ENCODE results near the gene EML4.

EML4 gene

DNA sequence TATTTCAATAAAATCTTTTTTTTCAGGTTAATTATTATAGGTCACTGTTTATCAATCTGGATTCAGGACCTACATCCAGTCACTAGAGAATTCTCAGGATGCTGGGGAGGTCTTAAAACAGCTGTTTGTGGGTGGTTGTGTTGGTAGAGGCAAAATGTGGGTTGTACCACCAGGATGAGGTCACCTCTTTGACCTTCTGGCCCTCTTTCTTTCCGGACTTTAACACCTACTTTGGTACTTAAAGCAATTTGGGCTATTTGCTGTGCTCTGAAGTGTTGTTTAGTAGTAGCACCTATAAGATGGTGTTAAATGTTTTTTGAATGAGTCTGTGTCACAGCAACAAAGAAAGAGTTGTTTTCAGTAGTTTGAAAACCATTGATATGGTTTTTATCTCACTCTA lies 14.6 kb downstream of the EML4 start:
- TF ChIP-seq, protein P1, sequence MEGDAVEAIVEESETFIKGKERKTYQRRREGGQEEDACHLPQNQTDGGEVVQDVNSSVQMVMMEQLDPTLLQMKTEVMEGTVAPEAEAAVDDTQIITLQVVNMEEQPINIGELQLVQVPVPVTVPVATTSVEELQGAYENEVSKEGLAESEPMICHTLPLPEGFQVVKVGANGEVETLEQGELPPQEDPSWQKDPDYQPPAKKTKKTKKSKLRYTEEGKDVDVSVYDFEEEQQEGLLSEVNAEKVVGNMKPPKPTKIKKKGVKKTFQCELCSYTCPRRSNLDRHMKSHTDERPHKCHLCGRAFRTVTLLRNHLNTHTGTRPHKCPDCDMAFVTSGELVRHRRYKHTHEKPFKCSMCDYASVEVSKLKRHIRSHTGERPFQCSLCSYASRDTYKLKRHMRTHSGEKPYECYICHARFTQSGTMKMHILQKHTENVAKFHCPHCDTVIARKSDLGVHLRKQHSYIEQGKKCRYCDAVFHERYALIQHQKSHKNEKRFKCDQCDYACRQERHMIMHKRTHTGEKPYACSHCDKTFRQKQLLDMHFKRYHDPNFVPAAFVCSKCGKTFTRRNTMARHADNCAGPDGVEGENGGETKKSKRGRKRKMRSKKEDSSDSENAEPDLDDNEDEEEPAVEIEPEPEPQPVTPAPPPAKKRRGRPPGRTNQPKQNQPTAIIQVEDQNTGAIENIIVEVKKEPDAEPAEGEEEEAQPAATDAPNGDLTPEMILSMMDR (conservative IDR thresholded peaks at IDR 0.05; ENCODE audit: control insufficient read depth, insufficient read depth, low read depth, low read length): no peak
- H3K4me3 ChIP-seq (ENCODE audit: control insufficient read depth, low read depth, low read length): no peak overlapping the region
- DNase-seq (ENCODE audit: low read depth): no peak

DNA sequence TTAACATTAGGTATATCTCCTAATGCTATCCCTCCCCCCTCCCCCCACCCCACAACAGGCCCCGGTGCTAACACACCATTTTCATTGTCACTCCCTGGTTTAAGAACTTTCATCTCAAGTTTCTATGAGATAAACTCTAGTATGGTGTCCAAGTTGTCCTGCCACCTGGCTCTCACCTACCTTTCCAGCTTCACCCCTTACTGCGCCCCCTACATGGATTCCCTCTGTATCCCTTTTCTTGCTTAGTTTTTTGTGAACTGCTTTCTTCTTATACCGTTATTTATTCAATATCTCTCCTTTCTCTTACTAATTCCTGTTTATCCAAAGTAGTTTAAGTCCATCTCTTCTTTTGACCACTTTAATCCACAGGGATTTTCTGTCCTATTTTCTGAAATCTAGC lies 15.2 kb downstream of the EML4 start:
- DNase-seq (ENCODE audit: low read depth): no peak
- TF ChIP-seq, protein P1 (conservative IDR thresholded peaks at IDR 0.05; ENCODE audit: control insufficient read depth, insufficient read depth, low read depth, low read length): no peak

DNA sequence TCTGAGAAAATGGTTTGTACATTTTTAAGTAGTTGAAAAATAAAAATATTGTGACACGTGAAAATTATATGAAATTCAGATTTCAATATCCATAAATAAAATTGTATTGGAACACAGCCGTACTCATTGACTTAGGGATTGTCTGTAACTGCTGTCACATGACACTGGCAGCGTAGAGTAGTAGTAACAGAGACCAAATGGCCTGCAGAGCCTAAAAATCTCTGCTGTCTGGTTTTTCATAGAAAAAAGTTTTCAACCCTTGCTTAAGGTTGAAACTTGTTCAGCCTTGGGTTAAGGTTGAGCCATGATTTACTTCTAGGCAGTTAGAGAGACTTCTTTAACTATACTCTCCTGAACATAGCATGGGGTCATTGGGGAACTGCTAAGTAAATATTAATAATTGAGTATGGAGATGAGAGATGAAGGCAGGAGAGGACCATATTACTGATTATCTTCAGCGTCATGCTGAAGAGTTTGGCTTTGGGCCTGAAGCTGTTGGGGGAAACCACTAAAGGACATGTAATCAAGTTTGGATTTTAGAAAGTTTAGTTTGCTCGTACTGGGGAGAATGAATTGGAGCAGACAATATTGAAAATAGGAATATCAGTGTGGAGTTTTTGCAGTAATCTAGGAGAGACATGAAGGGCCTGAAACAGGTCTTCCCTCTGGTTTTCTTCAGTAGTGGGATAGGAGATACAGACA lies 16.2 kb downstream of the EML4 start:
- TF ChIP-seq, protein P1 (conservative IDR thresholded peaks at IDR 0.05; ENCODE audit: control insufficient read depth, insufficient read depth, low read depth, low read length): no peak
- no peak for DNase-seq (ENCODE audit: low read depth)
- H3K4me3 ChIP-seq (ENCODE audit: control insufficient read depth, low read depth, low read length): no peak overlapping the region

More for the DNA sequence above, 15.2 kb downstream of the EML4 start:
- no peak overlapping the region for H3K4me3 ChIP-seq (ENCODE audit: control insufficient read depth, low read depth, low read length)

DNA sequence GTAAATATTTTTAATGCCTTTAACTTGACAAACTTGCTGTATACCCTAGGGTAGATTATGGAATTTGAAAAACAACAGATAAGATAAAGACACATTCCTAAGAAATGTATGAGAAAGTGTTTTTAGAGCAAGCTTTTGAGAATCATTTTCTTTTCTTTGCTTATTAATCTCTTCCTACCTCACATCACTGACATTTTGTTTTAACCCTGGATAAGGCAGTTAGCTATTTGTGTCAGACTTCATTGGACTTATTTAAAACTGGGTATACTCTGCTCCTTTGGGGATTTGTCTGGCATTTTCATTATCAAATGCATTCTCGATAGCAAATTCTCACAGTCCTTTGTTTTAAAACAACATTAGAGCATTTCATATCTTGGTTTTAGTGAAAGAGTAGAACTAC lies 17.2 kb downstream of the EML4 start:
- no peak overlapping the region for H3K4me3 ChIP-seq (ENCODE audit: control insufficient read depth, low read depth, low read length)
- DNase-seq (ENCODE audit: low read depth): no peak
- TF ChIP-seq, protein P1 (conservative IDR thresholded peaks at IDR 0.05; ENCODE audit: control insufficient read depth, insufficient read depth, low read depth, low read length): no peak

DNA sequence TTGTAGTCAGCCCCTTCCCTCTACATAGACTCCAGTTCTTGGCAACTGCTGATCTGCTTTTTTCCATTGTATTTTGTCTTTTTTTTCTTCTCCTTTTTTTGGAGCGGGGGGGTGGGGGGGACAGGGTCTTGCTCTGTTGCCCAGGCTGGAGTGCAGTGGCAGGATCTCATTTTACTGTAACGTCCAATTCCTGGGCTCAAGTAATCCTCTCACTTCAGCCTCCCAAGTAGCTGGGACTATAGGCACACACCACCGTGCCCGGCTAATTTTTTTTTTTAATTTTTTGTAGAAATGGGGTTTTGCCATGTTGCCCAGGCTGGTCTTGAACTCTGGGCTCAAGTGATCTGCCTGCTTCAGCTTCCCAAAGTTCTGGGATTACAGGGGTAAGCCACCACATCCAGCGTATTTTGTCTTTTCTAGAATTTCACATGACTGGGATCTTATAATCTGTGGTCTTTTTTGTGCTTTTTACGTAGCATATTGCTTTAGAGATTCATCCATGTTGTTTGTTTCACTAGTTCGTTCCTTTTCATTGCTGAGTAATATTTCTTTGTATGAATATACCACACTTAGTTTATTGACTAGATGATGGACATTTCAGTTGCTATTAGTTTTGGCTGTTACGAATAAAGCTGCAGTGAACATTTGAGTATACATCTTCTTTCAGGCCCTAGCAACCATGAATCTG lies 17.9 kb downstream of the EML4 start:
- DNase-seq (ENCODE audit: low read depth): no peak
- no peak overlapping the region for H3K4me3 ChIP-seq (ENCODE audit: control insufficient read depth, low read depth, low read length)
- TF ChIP-seq, protein P1 (conservative IDR thresholded peaks at IDR 0.05; ENCODE audit: control insufficient read depth, insufficient read depth, low read depth, low read length): no peak

DNA sequence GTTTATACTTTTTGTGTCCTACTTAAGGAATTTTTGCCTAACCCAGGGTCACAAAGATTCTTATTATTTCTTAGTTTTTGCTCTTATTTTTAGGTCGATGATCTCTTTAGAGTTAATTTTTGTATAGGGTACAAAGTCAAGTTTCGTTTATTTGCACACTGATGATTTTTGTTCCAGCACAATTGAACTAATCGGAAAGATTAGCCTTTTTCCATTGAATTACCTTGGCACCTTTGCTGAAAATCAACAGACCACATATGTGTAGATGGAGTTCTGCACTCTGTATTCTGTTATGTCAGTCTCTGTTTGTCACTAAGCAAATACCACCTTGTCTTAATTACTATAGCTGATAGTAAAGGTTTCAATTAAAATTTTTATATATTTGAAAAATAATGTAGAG lies 18.7 kb downstream of the EML4 start:
- DNase-seq (ENCODE audit: low read depth): no peak
- TF ChIP-seq, protein P1 (conservative IDR thresholded peaks at IDR 0.05; ENCODE audit: control insufficient read depth, insufficient read depth, low read depth, low read length): no peak
- H3K4me3 ChIP-seq (ENCODE audit: control insufficient read depth, low read depth, low read length): no peak overlapping the region

Data from fibroblast of mammary gland (primary cell).